Stimulated activated CD8-positive, alpha-beta memory T cell treated with anti-CD3 and anti-CD28 coated beads, Interleukin-2, amount 100 ng/mL, for 48 hours (primary cell): ENCODE measurements around the gene NEMP1.
"Not testable (repeated sequence)": the region's sequence is repeated elsewhere in the genome, so short reads cannot be mapped to it uniquely, and the experiment has no call there.

Experiments
- DNase-seq, 2 donors: peaks; one replicate each; pipeline ENCODE4 v3.0.0-alpha.2; 2020; ENCODE audit warnings: low read depth in 2 of 2

The NEMP1 gene

GRCh38 chr12:57029457-57029856 is 49.1 kb downstream of the NEMP1 start:
- DNase-seq = no peak

- no peak for DNase-seq
These were observed 50.8 kb downstream of the NEMP1 start for GRCh38 chr12:57027805-57028153.

GRCh38 chr12:57027011-57027804 is 51.4 kb downstream of the NEMP1 start:
- no peak for DNase-seq

- DNase-seq = no peak
These were observed 53.4 kb downstream of the NEMP1 start for GRCh38 chr12:57025196-57025595.

GRCh38 chr12:57022324-57022723 is 56.3 kb downstream of the NEMP1 start:
- not testable (repeated sequence) for DNase-seq

- no peak for DNase-seq
These were observed 58.4 kb downstream of the NEMP1 start for GRCh38 chr12:57019983-57020719.

- no peak for DNase-seq
These were observed 59.7 kb downstream of the NEMP1 start for GRCh38 chr12:57018906-57019305.

- DNase-seq = not testable (repeated sequence)
These were observed 60.2 kb downstream of the NEMP1 start for GRCh38 chr12:57018353-57018752.

GRCh38 chr12:57016348-57016747 is 62.2 kb downstream of the NEMP1 start, which contains the start of gene TAC3:
TAC3 (minus strand) TSS chr12:57016529; CDS start chr12:57015797, 732 bp downstream.
- no peak for DNase-seq

- DNase-seq = no peak
These were observed 65.8 kb downstream of the NEMP1 start for GRCh38 chr12:57012600-57013465.

- no peak for DNase-seq
These were observed 66.9 kb downstream of the NEMP1 start for GRCh38 chr12:57011438-57012424.

GRCh38 chr12:57010627-57011247 is 67.9 kb downstream of the NEMP1 start:
- no peak for DNase-seq

- DNase-seq = no peak
These were observed 68.5 kb downstream of the NEMP1 start for GRCh38 chr12:57009949-57010626.

GRCh38 chr12:57008178-57008577 is 70.4 kb downstream of the NEMP1 start:
- DNase-seq = no peak

GRCh38 chr12:57006809-57007475 is 71.6 kb downstream of the NEMP1 start:
- no peak for DNase-seq

GRCh38 chr12:57005980-57006808 is 72.4 kb downstream of the NEMP1 start, which contains the start of gene ZBTB39:
ZBTB39 (minus strand) TSS chr12:57006546; CDS start chr12:57004917, 1,629 bp downstream.
- DNase-seq = peak; percentile 58 to 68
